GM19438 (cell line): Measurements from ENCODE around the gene TOM1.

ENCODE experiments used
- ATAC-seq: cut with Tn5 transposase; IDR thresholded peaks from one replicate; pipeline ENCODE4 v1.9.1; 2021; ENCODE audit warnings: low read depth; ENCODE audit not compliant: unreplicated experiment

The TOM1 gene

GRCh38 chr22:35343664-35344550, 44.2 kb downstream of the TOM1 start:
- ATAC-seq, result no peak

GRCh38 chr22:35344956-35345690, 45.4 kb downstream of the TOM1 start:
- ATAC-seq, result no peak

GRCh38 chr22:35345808-35346505, 46.3 kb downstream of the TOM1 start:
- ATAC-seq, result no peak

- no peak for ATAC-seq
Observed at GRCh38 chr22:35346596-35347220, 47.0 kb downstream of the TOM1 start.

GRCh38 chr22:35347462-35347861, 47.8 kb downstream of the TOM1 start:
- no peak for ATAC-seq

- no peak for ATAC-seq
Observed at GRCh38 chr22:35348026-35348590, 48.4 kb downstream of the TOM1 start.

- no peak for ATAC-seq
Observed at GRCh38 chr22:35348703-35349102, 49.0 kb downstream of the TOM1 start.

- ATAC-seq, result no peak
Observed at GRCh38 chr22:35349368-35349703, 49.6 kb downstream of the TOM1 start.

- ATAC-seq, result no peak
Observed at GRCh38 chr22:35349704-35350538, 50.2 kb downstream of the TOM1 start.

- ATAC-seq, result peak; percentile 76
Observed at GRCh38 chr22:35350539-35351503, 51.1 kb downstream of the TOM1 start.

GRCh38 chr22:35352214-35353111, 52.8 kb downstream of the TOM1 start:
- ATAC-seq, result no peak

GRCh38 chr22:35353318-35353717, 53.6 kb downstream of the TOM1 start:
- ATAC-seq, result no peak

- no peak for ATAC-seq
Observed at GRCh38 chr22:35354068-35354467, 54.4 kb downstream of the TOM1 start.

GRCh38 chr22:35357883-35358621, 58.4 kb downstream of the TOM1 start:
- no peak for ATAC-seq

GRCh38 chr22:35359380-35360065, 59.8 kb downstream of the TOM1 start:
- no peak for ATAC-seq

GRCh38 chr22:35361001-35361558, 61.4 kb downstream of the TOM1 start:
- ATAC-seq, result no peak
